Stimulated activated naive CD8-positive, alpha-beta T cell treated with anti-CD3 and anti-CD28 coated beads, Interleukin-15, Interleukin-2, amounts not matched to agents 100 U/mL and 50 U/mL, for 24 hours (primary cell): ENCODE measurements around the gene DDX3X.
"Not testable (repeated sequence)": the region's sequence is repeated elsewhere in the genome, so short reads cannot be mapped to it uniquely, and the experiment has no call there.

ENCODE experiments used
- ATAC-seq: fragments of 150-1000 bp; cut with Tn5 transposase; one replicate; pipeline ENCODE4 v1.10.0; 2021
- DNase-seq: peaks from one replicate; pipeline ENCODE4 v3.0.0; 2021

DDX3X gene

GRCh38 chrX:41373989-41374606 lies 40.1 kb downstream of the DDX3X start:
- ATAC-seq (no peak), DNase-seq (no peak)

- peak; percentile 33 for DNase-seq
- ATAC-seq: peak; percentile 95
Measured at GRCh38 chrX:41377624-41378023, 43.7 kb downstream of the DDX3X start.

GRCh38 chrX:41381685-41382084 lies 47.7 kb downstream of the DDX3X start:
- ATAC-seq: no peak

GRCh38 chrX:41382714-41383645 lies 49.0 kb downstream of the DDX3X start:
- DNase-seq (peak; percentile 2), ATAC-seq (peak; percentile 43)

More at GRCh38 chrX:41381685-41382084, 47.7 kb downstream of the DDX3X start:
- DNase-seq: no peak

- ATAC-seq (no peak), DNase-seq (peak; percentile 31)
Measured at GRCh38 chrX:41384051-41384705, 50.2 kb downstream of the DDX3X start.

GRCh38 chrX:41386222-41386990 lies 52.4 kb downstream of the DDX3X start:
- ATAC-seq (no peak), DNase-seq (no peak)

GRCh38 chrX:41388543-41388942 lies 54.6 kb downstream of the DDX3X start:
- ATAC-seq: no peak
- no peak for DNase-seq

GRCh38 chrX:41389311-41389888 lies 55.4 kb downstream of the DDX3X start:
- DNase-seq (no peak), ATAC-seq (no peak)

GRCh38 chrX:41390576-41390975 lies 56.6 kb downstream of the DDX3X start:
- not testable (repeated sequence) for ATAC-seq, DNase-seq

- ATAC-seq (no peak), DNase-seq (no peak)
Measured at GRCh38 chrX:41391606-41392005, 57.6 kb downstream of the DDX3X start.

- DNase-seq (no peak), ATAC-seq (no peak)
Measured at GRCh38 chrX:41394293-41394692, 60.3 kb downstream of the DDX3X start.

GRCh38 chrX:41397219-41397618 lies 63.3 kb downstream of the DDX3X start:
- no peak for ATAC-seq
- no peak for DNase-seq

- DNase-seq (no peak), ATAC-seq (no peak)
Measured at GRCh38 chrX:41397768-41398167, 63.8 kb downstream of the DDX3X start.

GRCh38 chrX:41402556-41402955 lies 68.6 kb downstream of the DDX3X start:
- ATAC-seq, DNase-seq: not testable (repeated sequence)

- ATAC-seq: no peak
- DNase-seq: no peak
Measured at GRCh38 chrX:41405551-41405950, 71.6 kb downstream of the DDX3X start.

- no peak for DNase-seq
- no peak for ATAC-seq
Measured at GRCh38 chrX:41406201-41406600, 72.2 kb downstream of the DDX3X start.

- ATAC-seq (no peak), DNase-seq (no peak)
Measured at GRCh38 chrX:41407816-41408215, 73.9 kb downstream of the DDX3X start.

- no peak for DNase-seq
- ATAC-seq: no peak
Measured at GRCh38 chrX:41408576-41408975, 74.6 kb downstream of the DDX3X start.

GRCh38 chrX:41409006-41409405 lies 75.0 kb downstream of the DDX3X start:
- DNase-seq (no peak), ATAC-seq (no peak)

GRCh38 chrX:41411222-41411621 lies 77.3 kb downstream of the DDX3X start:
- not testable (repeated sequence) for DNase-seq, ATAC-seq

GRCh38 chrX:41412261-41413081 lies 78.5 kb downstream of the DDX3X start:
- ATAC-seq (no peak), DNase-seq (no peak)
